Aorta (tissue), 5 donors: ENCODE data around the gene HSPB7. TPM values are rescaled to one million over a fixed set of nuclear protein-coding genes. Genes with fewer than 3 reads are reported as not detected.
"Not testable (repeated sequence)": the region's sequence is repeated elsewhere in the genome, so short reads cannot be mapped to it uniquely, and the experiment has no call there.

ENCODE experiments used
- ATAC-seq: fragments of 200-7000 bp; cut with Tn5 transposase; one replicate; pipeline ENCODE4 v1.9.1; 2022; ENCODE audit warnings: moderate library complexity; ENCODE audit not compliant: low FRiP score
- DNase-seq, 2 donors: peaks; one replicate each; pipeline ENCODE4 v3.0.0-alpha.2; 2020
- H3K27ac ChIP-seq, 2 donors: one replicate each; pipeline ENCODE4 v1.5.1; 2013; ENCODE audit warnings: low read length in 2 of 2, mild to moderate bottlenecking in 2 of 2, moderate library complexity in 2 of 2, control low read depth in 1 of 2, inconsistent platforms in 1 of 2, low read depth in 1 of 2
- H3K27me3 ChIP-seq, 2 donors: one replicate each; pipeline ENCODE4 v1.6.1; 2013; ENCODE audit warnings: control low read depth in 1 of 2, low read length in 1 of 2, mild to moderate bottlenecking in 1 of 2, moderate library complexity in 1 of 2; ENCODE audit not compliant: insufficient read depth in 2 of 2, control insufficient read depth in 1 of 2
- H3K36me3 ChIP-seq, 2 donors: one replicate each; pipeline ENCODE4 v1.6.1; 2013; ENCODE audit warnings: control low read depth in 1 of 2, low read length in 1 of 2, mild to moderate bottlenecking in 1 of 2; ENCODE audit not compliant: insufficient read depth in 2 of 2, control insufficient read depth in 1 of 2
- H3K4me1 ChIP-seq, 2 donors: one replicate each; pipeline ENCODE4 v1.6.1; 2013; ENCODE audit warnings: low read length in 2 of 2, control low read depth in 1 of 2, mild to moderate bottlenecking in 1 of 2, moderate library complexity in 1 of 2; ENCODE audit not compliant: insufficient read depth in 2 of 2, control insufficient read depth in 1 of 2
- H3K4me3 ChIP-seq, 2 donors: one replicate each; pipeline ENCODE4 v1.5.1; 2013; ENCODE audit warnings: low read length in 2 of 2, control low read depth in 1 of 2, mild to moderate bottlenecking in 1 of 2
- H3K9me3 ChIP-seq: one replicate; pipeline ENCODE4 v1.6.1; 2013; ENCODE audit warnings: mild to moderate bottlenecking, low read length; ENCODE audit not compliant: control insufficient read depth
- WGBS, 2 donors: extraction: QIAGEN DNeasy Blood & Tissue Kit; methylation state at CpG; one replicate each; pipeline ENCODE4 v1.1.7; 2013; 5-methylcytosine and 5-hydroxymethylcytosine counted together
- intact Hi-C, 2 donors: fragments of 100-400 bp; cut with DNase I; formaldehyde crosslinking; loops; one replicate each; pipeline versions ENCODE4 v1.14.2 to v1.15.0; 2022
- long read RNA-seq, 2 donors: library from polyadenylated mRNA; unstranded; transcript quantifications; one replicate each; pipeline ENCODE4 v2.0.0, GENCODE V29; 2020 to 2021
- polyA plus RNA-seq, 2 donors: library from polyadenylated mRNA; stranded (reverse); fragments of 200-250 nt; gene quantifications; one replicate each; pipeline ENCODE4 v1.2.3, GENCODE V29; 2013
- total RNA-seq, 2 donors: library from RNA; stranded (reverse); fragmentation: NEBNext Ultra II Directional; extraction: Animal tissue kit (Norgen Biotek cat#: 25700); gene quantifications; one replicate each; pipeline ENCODE4 v1.2.1, GENCODE V29; 2021
- donor health status: healthy with polysubstance abuse.
- donor health status: Bipolar disorder and iron deficiency.
- donor health status: DM: no; HTN: no; CAD: no.
- donor health status: DM: no; HTN: no; CAD: no.
- donor health status: DM: yes; HTN: yes; CAD: no.

HSPB7 gene
- total RNA-seq (100 to 1,000 TPM; 313 to 802 TPM), polyA plus RNA-seq (100 to 1,000 TPM; 128 to 338 TPM)
- long read RNA-seq, donor 1, transcript HSPB7-207 (3 exons, 844 nt), result minor isoform, 124 of 2,049 reads
- long read RNA-seq, donor 1, transcript HSPB7-205 (2 exons, 2,702 nt), result minor isoform, 337 of 2,049 reads
- long read RNA-seq, donor 1, transcript HSPB7-201 (3 exons, 2,892 nt), result major isoform, 1,153 of 2,049 reads
- long read RNA-seq, donor 1, transcript HSPB7-203 (3 exons, 648 nt), result minor isoform, 43 of 2,049 reads
- long read RNA-seq, donor 1, partial matches to known transcripts, result 10 of 2,049 reads
- long read RNA-seq, donor 1, other reads (novel, unspliced or antisense), result 354 of 2,049 reads
- long read RNA-seq, donor 2, transcript HSPB7-203 (3 exons, 648 nt), result minor isoform, 5 of 148 reads
- long read RNA-seq, donor 2, transcript HSPB7-207 (3 exons, 844 nt), result minor isoform, 6 of 148 reads
- long read RNA-seq, donor 2, transcript HSPB7-201 (3 exons, 2,892 nt), result major isoform, 43 of 148 reads
- long read RNA-seq, donor 2, transcript HSPB7-205 (2 exons, 2,702 nt), result minor isoform, 13 of 148 reads
- long read RNA-seq, donor 2, partial matches to known transcripts, result 0 of 148 reads
- long read RNA-seq, donor 2, other reads (novel, unspliced or antisense), result 80 of 148 reads

GRCh38 chr1:16017461-16018303, at the start of gene HSPB7:
HSPB7 (minus strand) TSS chr1:16018043; CDS start chr1:16017963, 80 bp downstream.
- H3K9me3 ChIP-seq, result no peaks in the 10 kb centered on the region
- intact Hi-C loops, result no loop called here
- no peaks in the 10 kb centered on the region for H3K27me3 ChIP-seq
- ATAC-seq (peak; percentile 77), DNase-seq (peak; percentile 94 to 96)
- H3K4me3 ChIP-seq, result peak within 1 kb of the TSS; percentile 68 to 77
- H3K27ac ChIP-seq, result peak within 1 kb of the TSS; percentile 98 to 99
- 5% methylated on average over 37 of the region's 37 CpGs for WGBS, 2 donors
- H3K36me3 ChIP-seq, result no peaks in the 10 kb centered on the region
- peaks cover 0 to 2% of the 10 kb centered on the region in 2 donors for H3K4me1 ChIP-seq

DNA sequence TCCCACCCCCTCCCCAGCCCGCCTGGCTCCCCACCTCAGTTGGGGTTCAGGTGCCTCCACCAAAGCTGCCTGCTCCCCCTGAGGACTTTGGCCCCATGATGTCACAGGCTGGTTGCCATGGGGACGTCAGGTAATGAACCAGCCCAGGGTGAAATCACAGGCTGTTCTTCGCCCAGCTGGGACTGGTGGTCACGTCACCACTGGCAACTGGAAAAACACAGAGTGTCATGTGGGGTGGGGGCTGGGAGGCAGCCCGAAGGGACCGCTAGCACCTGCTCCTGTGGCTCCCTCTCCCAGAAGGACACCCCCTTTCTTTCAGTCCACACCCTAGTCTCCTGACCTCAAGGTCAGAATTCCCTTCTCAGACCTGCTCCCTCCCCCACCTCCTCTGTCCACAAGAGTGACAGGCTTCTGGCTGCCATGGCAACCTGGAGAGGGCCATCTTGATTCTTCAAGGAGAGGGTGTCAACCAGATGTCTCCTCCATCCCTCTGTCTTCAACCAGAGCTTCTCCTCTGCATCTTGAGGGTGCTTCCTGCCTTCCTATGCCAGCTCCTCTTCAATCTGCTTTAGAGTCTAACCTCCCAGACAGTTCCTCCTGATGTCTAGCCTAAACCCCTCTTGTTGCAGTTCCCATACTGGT, 49.4 kb upstream of the HSPB7 start:
- no peak overlapping the region for H3K4me3 ChIP-seq
- ATAC-seq (no peak), DNase-seq (no peak)
- H3K9me3 ChIP-seq, result no peaks in the 10 kb centered on the region
- no peaks in the 10 kb centered on the region for H3K4me1 ChIP-seq
- WGBS, 2 donors, result 76 to 83% methylated on average over 6 of the region's 6 CpGs
- intact Hi-C loops, result no loop called here
- H3K36me3 ChIP-seq, result no peaks in the 10 kb centered on the region
- H3K27ac ChIP-seq, result no peak overlapping the region
- no peaks in the 10 kb centered on the region for H3K27me3 ChIP-seq

DNA sequence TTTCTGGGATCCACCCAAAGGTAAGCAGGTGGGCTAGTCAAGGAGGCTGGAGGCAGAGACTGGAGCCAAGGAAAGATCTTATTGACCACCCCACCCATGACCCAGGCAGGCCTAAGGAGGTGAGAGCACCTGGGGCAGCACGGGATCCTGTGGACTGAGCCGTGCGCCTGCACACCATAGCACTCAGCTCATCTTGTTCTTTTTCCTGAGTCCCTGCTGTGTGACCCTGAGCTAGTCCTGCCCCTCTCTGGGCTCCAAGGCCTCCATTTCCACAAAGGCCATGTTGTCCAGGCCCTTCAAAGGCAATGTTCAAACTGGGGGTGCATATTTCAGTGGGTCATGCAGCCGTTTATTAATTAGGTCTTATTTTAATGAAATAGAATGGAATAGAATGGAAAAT, 48.4 kb upstream of the HSPB7 start:
- H3K4me1 ChIP-seq, result no peaks in the 10 kb centered on the region
- no peaks in the 10 kb centered on the region for H3K9me3 ChIP-seq
- no peak for ATAC-seq
- intact Hi-C loops, result no loop called here
- H3K36me3 ChIP-seq, result no peaks in the 10 kb centered on the region
- H3K4me3 ChIP-seq, result no peak overlapping the region
- DNase-seq, result no peak
- no peaks in the 10 kb centered on the region for H3K27me3 ChIP-seq
- 93 to 96% methylated on average over 4 of the region's 4 CpGs for WGBS, 2 donors
- no peak overlapping the region for H3K27ac ChIP-seq

DNA sequence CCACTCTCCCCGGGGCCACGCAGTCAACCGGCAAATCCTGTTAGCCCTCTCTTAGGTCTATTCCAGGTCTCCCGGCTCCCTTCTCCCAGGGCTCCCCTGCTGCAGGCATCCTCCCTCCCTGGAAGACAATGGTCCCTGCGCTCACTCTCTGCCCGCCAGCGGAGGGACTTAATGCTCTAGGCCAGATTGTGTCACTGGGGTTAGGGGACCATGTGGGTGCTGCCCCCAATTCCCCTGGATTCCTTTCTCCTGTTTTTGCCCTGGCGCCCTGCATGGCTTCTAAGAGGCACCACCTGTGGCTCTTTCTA, 47.4 kb upstream of the HSPB7 start:
- H3K27ac ChIP-seq, result no peak overlapping the region
- 87 to 91% methylated on average over 8 of the region's 8 CpGs for WGBS, 2 donors
- no peaks in the 10 kb centered on the region for H3K4me1 ChIP-seq
- intact Hi-C loops, result no loop called here
- no peak overlapping the region for H3K4me3 ChIP-seq
- ATAC-seq (peak; percentile 6), DNase-seq (no peak)
- no peaks in the 10 kb centered on the region for H3K9me3 ChIP-seq
- H3K27me3 ChIP-seq, result no peaks in the 10 kb centered on the region
- H3K36me3 ChIP-seq, result no peaks in the 10 kb centered on the region

- no peaks in the 10 kb centered on the region for H3K9me3 ChIP-seq
- H3K27ac ChIP-seq, result no peak overlapping the region
- H3K27me3 ChIP-seq, result no peaks in the 10 kb centered on the region
These were observed 46.9 kb upstream of the HSPB7 start for GRCh38 chr1:16064536-16065268.

GRCh38 chr1:16063921-16064320, 46.1 kb upstream of the HSPB7 start:
- H3K4me3 ChIP-seq, result no peak overlapping the region
- no peaks in the 10 kb centered on the region for H3K27me3 ChIP-seq
- H3K36me3 ChIP-seq, result no peaks in the 10 kb centered on the region
- H3K27ac ChIP-seq, result no peak overlapping the region
- ATAC-seq, result no peak
- DNase-seq, result no peak
- no peaks in the 10 kb centered on the region for H3K4me1 ChIP-seq
- intact Hi-C loops, result no loop called here
- WGBS, 2 donors, result 78% methylated on average over 9 of the region's 9 CpGs
- no peaks in the 10 kb centered on the region for H3K9me3 ChIP-seq

More at GRCh38 chr1:16064536-16065268, 46.9 kb upstream of the HSPB7 start:
- Histone ChIP-seq H3K36me3 (no peaks in the 10 kb centered on the region), H3K4me3 (no peak overlapping the region), H3K4me1 (no peaks in the 10 kb centered on the region)
- DNase-seq (no peak), ATAC-seq (no peak)
- 24 to 32% methylated on average over 13 of the region's 13 CpGs for WGBS, 2 donors
- intact Hi-C loops, result no loop called here

GRCh38 chr1:16063226-16063829, 45.5 kb upstream of the HSPB7 start:
- Histone ChIP-seq H3K27me3 (no peaks in the 10 kb centered on the region), H3K36me3 (no peaks in the 10 kb centered on the region), H3K4me1 (no peaks in the 10 kb centered on the region), H3K9me3 (no peaks in the 10 kb centered on the region), H3K4me3 (no peak overlapping the region), H3K27ac (no peak overlapping the region)
- intact Hi-C loops, result no loop called here
- ATAC-seq (no peak), DNase-seq (no peak)
- 95 to 97% methylated on average over 15 of the region's 15 CpGs for WGBS, 2 donors

GRCh38 chr1:16062687-16063075, 44.8 kb upstream of the HSPB7 start:
- intact Hi-C loops, ATAC-seq, H3K4me1 ChIP-seq, H3K36me3 ChIP-seq, H3K27ac ChIP-seq, H3K27me3 ChIP-seq, DNase-seq, H3K9me3 ChIP-seq, H3K4me3 ChIP-seq: not testable (repeated sequence)
- 93 to 97% methylated on average over 9 of the region's 9 CpGs for WGBS, 2 donors
